Activated naive CD4-positive, alpha-beta T cell treated with anti-CD3 and anti-CD28 coated beads, Interleukin-2, amount 10 ng/mL, durations not matched to agents 7 days and 5 days (primary cell): Measurements from ENCODE around the gene WDR5.

ENCODE experiments used
- CTCF ChIA-PET: fragments of 350-600 bp; sonication (Branson Sonifier 250); formaldehyde crosslinking; loops from one replicate; lab custom pipeline; 2021; ENCODE audit warnings: antibody characterized with exemption; lab: Charles Lee
- DNase-seq: peaks from one replicate; pipeline ENCODE4 v3.0.0-alpha.2; 2020
- H3K27ac Mint-ChIP-seq: one replicate; pipeline ENCODE4 v1.8.0; 2021; ENCODE audit warnings: mild to moderate bottlenecking, moderate library complexity, mixed read lengths
- H3K27me3 Mint-ChIP-seq: one replicate; pipeline ENCODE4 v1.8.0; 2021; ENCODE audit warnings: mild to moderate bottlenecking, mixed read lengths
- H3K36me3 Mint-ChIP-seq: one replicate; pipeline ENCODE4 v1.8.0; 2021; ENCODE audit warnings: mixed read lengths
- H3K4me1 Mint-ChIP-seq: one replicate; pipeline ENCODE4 v1.8.0; 2021; ENCODE audit warnings: mixed read lengths
- H3K4me3 Mint-ChIP-seq: one replicate; pipeline ENCODE4 v1.8.0; 2021; ENCODE audit warnings: mild to moderate bottlenecking, moderate library complexity, mixed read lengths
- H3K9me3 Mint-ChIP-seq: one replicate; pipeline ENCODE4 v1.8.0; 2021; ENCODE audit warnings: mixed read lengths

Gene WDR5

GRCh38 chr9:134127065-134127580 is 8.8 kb upstream of the WDR5 start:
- H3K4me3 Mint-ChIP-seq, result no peak overlapping the region
- H3K27ac Mint-ChIP-seq, result no peak overlapping the region
- DNase-seq, result no peak
- H3K4me1 Mint-ChIP-seq, result no peaks in the 10 kb centered on the region
- H3K9me3 Mint-ChIP-seq, result no peaks in the 10 kb centered on the region
- CTCF ChIA-PET, result no interaction called here
- no peaks in the 10 kb centered on the region for H3K36me3 Mint-ChIP-seq
- peaks cover 11% of the 10 kb centered on the region for H3K27me3 Mint-ChIP-seq

- H3K4me3 Mint-ChIP-seq, result no peak overlapping the region
- H3K27me3 Mint-ChIP-seq, result peaks cover 11% of the 10 kb centered on the region
- H3K9me3 Mint-ChIP-seq, result no peaks in the 10 kb centered on the region
- no peaks in the 10 kb centered on the region for H3K4me1 Mint-ChIP-seq
- no peak overlapping the region for H3K27ac Mint-ChIP-seq
- no peak for DNase-seq
- no peaks in the 10 kb centered on the region for H3K36me3 Mint-ChIP-seq
- CTCF ChIA-PET, result no interaction called here
These were observed 8.3 kb upstream of the WDR5 start for GRCh38 chr9:134127616-134128015.

GRCh38 chr9:134128727-134129679 is 6.9 kb upstream of the WDR5 start:
- H3K27me3 Mint-ChIP-seq, result peaks cover 11% of the 10 kb centered on the region
- no peak overlapping the region for H3K4me3 Mint-ChIP-seq
- no peaks in the 10 kb centered on the region for H3K36me3 Mint-ChIP-seq
- no peak for DNase-seq
- H3K4me1 Mint-ChIP-seq, result peaks cover 4% of the 10 kb centered on the region
- CTCF ChIA-PET, result no interaction called here
- H3K27ac Mint-ChIP-seq, result no peak overlapping the region
- no peaks in the 10 kb centered on the region for H3K9me3 Mint-ChIP-seq

GRCh38 chr9:134130503-134131375 is 5.1 kb upstream of the WDR5 start:
- peaks cover 14% of the 10 kb centered on the region for H3K4me1 Mint-ChIP-seq
- no peak overlapping the region for H3K4me3 Mint-ChIP-seq
- H3K9me3 Mint-ChIP-seq, result no peaks in the 10 kb centered on the region
- DNase-seq, result no peak
- CTCF ChIA-PET, result no interaction called here
- no peaks in the 10 kb centered on the region for H3K36me3 Mint-ChIP-seq
- peaks cover 4% of the 10 kb centered on the region for H3K27me3 Mint-ChIP-seq
- no peak overlapping the region for H3K27ac Mint-ChIP-seq

- H3K27ac Mint-ChIP-seq, result no peak overlapping the region
- no peak for DNase-seq
- no peaks in the 10 kb centered on the region for H3K36me3 Mint-ChIP-seq
- H3K9me3 Mint-ChIP-seq, result no peaks in the 10 kb centered on the region
- CTCF ChIA-PET, result no interaction called here
- peaks cover 14% of the 10 kb centered on the region for H3K4me1 Mint-ChIP-seq
- no peak overlapping the region for H3K4me3 Mint-ChIP-seq
- no peaks in the 10 kb centered on the region for H3K27me3 Mint-ChIP-seq
These were observed 4.2 kb upstream of the WDR5 start for GRCh38 chr9:134131471-134132207.

GRCh38 chr9:134132208-134132870 is 3.5 kb upstream of the WDR5 start:
- CTCF ChIA-PET, result no interaction called here
- peaks cover 21% of the 10 kb centered on the region for H3K4me1 Mint-ChIP-seq
- H3K4me3 Mint-ChIP-seq, result no peak overlapping the region
- H3K9me3 Mint-ChIP-seq, result no peaks in the 10 kb centered on the region
- no peak for DNase-seq
- no peaks in the 10 kb centered on the region for H3K36me3 Mint-ChIP-seq
- H3K27me3 Mint-ChIP-seq, result no peaks in the 10 kb centered on the region
- peak overlapping the region; percentile 4 for H3K27ac Mint-ChIP-seq

- Mint-ChIP-seq H3K27ac (peak overlapping the region; percentile 58), H3K4me1 (peaks cover 39% of the 10 kb centered on the region)
These were observed 936 bp upstream of the WDR5 start for GRCh38 chr9:134134949-134135342.

GRCh38 chr9:134136118-134136995 is 475 bp downstream of the WDR5 start:
- H3K9me3 Mint-ChIP-seq, result no peaks in the 10 kb centered on the region
- DNase-seq, result peak; percentile 46
- peaks cover 40% of the 10 kb centered on the region for H3K4me1 Mint-ChIP-seq
- H3K27me3 Mint-ChIP-seq, result no peaks in the 10 kb centered on the region
- CTCF ChIA-PET, result no interaction called here
- H3K36me3 Mint-ChIP-seq, result peaks cover 18% of the 10 kb centered on the region
- peak overlapping the region; percentile 86 for H3K27ac Mint-ChIP-seq
- peak overlapping the region; percentile 87 for H3K4me3 Mint-ChIP-seq

More at GRCh38 chr9:134134949-134135342, 936 bp upstream of the WDR5 start:
- Mint-ChIP-seq H3K9me3 (no peaks in the 10 kb centered on the region), H3K36me3 (peaks cover 9% of the 10 kb centered on the region), H3K4me3 (peak overlapping the region; percentile 89), H3K27me3 (no peaks in the 10 kb centered on the region)
- DNase-seq, result no peak
- CTCF ChIA-PET, result no interaction called here

- DNase-seq, result no peak
- CTCF ChIA-PET, result no interaction called here
- H3K36me3 Mint-ChIP-seq, result peaks cover 23% of the 10 kb centered on the region
- H3K27me3 Mint-ChIP-seq, result no peaks in the 10 kb centered on the region
- H3K4me3 Mint-ChIP-seq, result peak overlapping the region; percentile 87
- H3K4me1 Mint-ChIP-seq, result peaks cover 40% of the 10 kb centered on the region
- H3K27ac Mint-ChIP-seq, result peak overlapping the region; percentile 86
- H3K9me3 Mint-ChIP-seq, result no peaks in the 10 kb centered on the region
These were observed 1.1 kb downstream of the WDR5 start for GRCh38 chr9:134136996-134137299.

- Mint-ChIP-seq H3K27ac (peak overlapping the region; percentile 64), H3K4me3 (peak overlapping the region; percentile 53), H3K27me3 (no peaks in the 10 kb centered on the region)
These were observed 2.4 kb downstream of the WDR5 start for GRCh38 chr9:134138292-134138691.

GRCh38 chr9:134139081-134139480 is 3.2 kb downstream of the WDR5 start:
- no peak overlapping the region for H3K4me3 Mint-ChIP-seq
- CTCF ChIA-PET, result no interaction called here
- no peaks in the 10 kb centered on the region for H3K9me3 Mint-ChIP-seq
- no peaks in the 10 kb centered on the region for H3K27me3 Mint-ChIP-seq
- H3K27ac Mint-ChIP-seq, result no peak overlapping the region
- H3K36me3 Mint-ChIP-seq, result peaks cover 34% of the 10 kb centered on the region
- no peak for DNase-seq
- H3K4me1 Mint-ChIP-seq, result peaks cover 35% of the 10 kb centered on the region

More at GRCh38 chr9:134138292-134138691, 2.4 kb downstream of the WDR5 start:
- DNase-seq, result no peak
- CTCF ChIA-PET, result interaction anchor here (0.7 kb wide), 1 partner anchor 113 kb away, joined by 3 read pairs; no protein-coding TSS in a partner anchor
- H3K4me1 Mint-ChIP-seq, result peaks cover 40% of the 10 kb centered on the region
- no peaks in the 10 kb centered on the region for H3K9me3 Mint-ChIP-seq
- H3K36me3 Mint-ChIP-seq, result peaks cover 32% of the 10 kb centered on the region

GRCh38 chr9:134141906-134142305 is 6.0 kb downstream of the WDR5 start:
- no peak for DNase-seq
- CTCF ChIA-PET, result no interaction called here
- H3K4me1 Mint-ChIP-seq, result peaks cover 23% of the 10 kb centered on the region
- H3K27ac Mint-ChIP-seq, result no peak overlapping the region
- no peak overlapping the region for H3K4me3 Mint-ChIP-seq
- H3K36me3 Mint-ChIP-seq, result peaks cover 48% of the 10 kb centered on the region
- H3K27me3 Mint-ChIP-seq, result no peaks in the 10 kb centered on the region
- no peaks in the 10 kb centered on the region for H3K9me3 Mint-ChIP-seq

- Mint-ChIP-seq H3K4me1 (peaks cover 8% of the 10 kb centered on the region), H3K36me3 (peaks cover 54% of the 10 kb centered on the region), H3K27me3 (no peaks in the 10 kb centered on the region), H3K9me3 (no peaks in the 10 kb centered on the region), H3K27ac (no peak overlapping the region), H3K4me3 (no peak overlapping the region)
- no peak for DNase-seq
- CTCF ChIA-PET, result no interaction called here
These were observed 8.9 kb downstream of the WDR5 start for GRCh38 chr9:134144801-134145200.
